ENCODE data around the gene BANF1. TPM values are rescaled to one million over a fixed set of nuclear protein-coding genes. Genes with fewer than 3 reads are reported as not detected.

The BANF1 gene
- total and polyA plus RNA-seq, 9 of the 15 experiments (the other 6 are each of a cell fraction or from before 2014, with no cell fraction given) = 108 to 651 (median 263) TPM

DNA sequence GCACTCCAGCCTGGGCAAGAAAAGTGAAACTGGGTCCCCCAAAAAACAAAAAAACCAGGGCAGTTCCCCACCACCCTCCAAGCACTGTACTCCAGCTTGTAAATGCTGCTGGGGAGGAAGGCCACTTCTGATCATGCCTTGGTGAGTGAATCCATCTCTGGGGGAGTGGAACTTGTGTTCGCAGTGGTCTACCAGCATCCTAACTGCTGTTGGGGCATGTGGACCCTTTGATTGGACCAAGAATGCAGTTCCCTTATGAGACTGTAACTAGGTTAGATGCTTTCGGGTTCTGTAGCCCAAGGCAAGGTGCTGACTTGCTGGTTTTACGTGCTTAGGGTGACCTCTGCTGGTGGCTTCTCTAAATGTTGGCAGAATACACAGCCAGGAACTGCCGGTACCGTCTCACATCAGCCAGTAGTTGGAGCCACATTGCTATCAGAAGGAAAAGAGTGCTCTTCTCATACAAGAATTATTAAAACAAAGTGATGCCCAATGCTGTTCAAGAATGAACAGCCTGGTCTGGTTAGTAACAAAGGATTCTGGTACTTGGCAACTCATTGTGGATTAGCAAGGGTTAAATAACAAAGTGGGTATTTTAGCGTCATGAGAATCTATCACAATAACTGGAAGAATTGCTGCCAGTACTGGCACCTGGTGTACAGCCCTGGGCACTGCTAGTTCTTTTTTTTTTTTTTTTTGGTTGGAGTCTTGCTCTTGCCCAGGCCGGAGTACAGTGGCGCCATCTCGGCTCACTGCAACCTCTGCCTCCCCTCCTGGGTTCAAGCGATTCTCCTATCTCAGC is 13.3 kb upstream of the BANF1 start (continued):
- TF ChIP-seq, protein P1, sequence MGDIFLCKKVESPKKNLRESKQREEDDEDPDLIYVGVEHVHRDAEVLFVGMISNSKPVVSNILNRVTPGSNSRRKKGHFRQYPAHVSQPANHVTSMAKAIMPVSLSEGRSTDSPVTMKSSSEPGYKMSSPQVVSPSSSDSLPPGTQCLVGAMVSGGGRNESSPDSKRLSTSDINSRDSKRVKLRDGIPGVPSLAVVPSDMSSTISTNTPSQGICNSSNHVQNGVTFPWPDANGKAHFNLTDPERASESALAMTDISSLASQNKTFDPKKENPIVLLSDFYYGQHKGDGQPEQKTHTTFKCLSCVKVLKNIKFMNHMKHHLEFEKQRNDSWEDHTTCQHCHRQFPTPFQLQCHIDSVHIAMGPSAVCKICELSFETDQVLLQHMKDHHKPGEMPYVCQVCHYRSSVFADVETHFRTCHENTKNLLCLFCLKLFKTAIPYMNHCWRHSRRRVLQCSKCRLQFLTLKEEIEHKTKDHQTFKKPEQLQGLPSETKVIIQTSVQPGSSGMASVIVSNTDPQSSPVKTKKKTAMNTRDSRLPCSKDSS (IDR thresholded peaks at IDR 0.05; ENCODE audit: low read depth, partially characterized antibody) = no peak
- TF ChIP-seq NR2C1 (IDR thresholded peaks at IDR 0.05) = no peak
- no peak for TF ChIP-seq NR2C1 (tag; IDR thresholded peaks at IDR 0.05)
- peak; percentile 86; the same call in 1 of the 2 replicates for TF ChIP-seq RB1 (IDR thresholded peaks at IDR 0.05; ENCODE audit: low read depth)
- TF ChIP-seq NR2F6 (CRISPR knock-in tag; IDR thresholded peaks at IDR 0.05) = no peak
- TF ChIP-seq, protein P2, sequence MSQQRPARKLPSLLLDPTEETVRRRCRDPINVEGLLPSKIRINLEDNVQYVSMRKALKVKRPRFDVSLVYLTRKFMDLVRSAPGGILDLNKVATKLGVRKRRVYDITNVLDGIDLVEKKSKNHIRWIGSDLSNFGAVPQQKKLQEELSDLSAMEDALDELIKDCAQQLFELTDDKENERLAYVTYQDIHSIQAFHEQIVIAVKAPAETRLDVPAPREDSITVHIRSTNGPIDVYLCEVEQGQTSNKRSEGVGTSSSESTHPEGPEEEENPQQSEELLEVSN (IDR thresholded peaks at IDR 0.05; ENCODE audit: borderline replicate concordance in 1 of 2, extremely low read depth in 1 of 2, insufficient read depth in 1 of 2, insufficient read length in 1 of 2, low read depth in 1 of 2, low read length in 1 of 2, poor library complexity in 1 of 2, severe bottlenecking in 1 of 2) = no peak
- TF ChIP-seq, protein P3, sequence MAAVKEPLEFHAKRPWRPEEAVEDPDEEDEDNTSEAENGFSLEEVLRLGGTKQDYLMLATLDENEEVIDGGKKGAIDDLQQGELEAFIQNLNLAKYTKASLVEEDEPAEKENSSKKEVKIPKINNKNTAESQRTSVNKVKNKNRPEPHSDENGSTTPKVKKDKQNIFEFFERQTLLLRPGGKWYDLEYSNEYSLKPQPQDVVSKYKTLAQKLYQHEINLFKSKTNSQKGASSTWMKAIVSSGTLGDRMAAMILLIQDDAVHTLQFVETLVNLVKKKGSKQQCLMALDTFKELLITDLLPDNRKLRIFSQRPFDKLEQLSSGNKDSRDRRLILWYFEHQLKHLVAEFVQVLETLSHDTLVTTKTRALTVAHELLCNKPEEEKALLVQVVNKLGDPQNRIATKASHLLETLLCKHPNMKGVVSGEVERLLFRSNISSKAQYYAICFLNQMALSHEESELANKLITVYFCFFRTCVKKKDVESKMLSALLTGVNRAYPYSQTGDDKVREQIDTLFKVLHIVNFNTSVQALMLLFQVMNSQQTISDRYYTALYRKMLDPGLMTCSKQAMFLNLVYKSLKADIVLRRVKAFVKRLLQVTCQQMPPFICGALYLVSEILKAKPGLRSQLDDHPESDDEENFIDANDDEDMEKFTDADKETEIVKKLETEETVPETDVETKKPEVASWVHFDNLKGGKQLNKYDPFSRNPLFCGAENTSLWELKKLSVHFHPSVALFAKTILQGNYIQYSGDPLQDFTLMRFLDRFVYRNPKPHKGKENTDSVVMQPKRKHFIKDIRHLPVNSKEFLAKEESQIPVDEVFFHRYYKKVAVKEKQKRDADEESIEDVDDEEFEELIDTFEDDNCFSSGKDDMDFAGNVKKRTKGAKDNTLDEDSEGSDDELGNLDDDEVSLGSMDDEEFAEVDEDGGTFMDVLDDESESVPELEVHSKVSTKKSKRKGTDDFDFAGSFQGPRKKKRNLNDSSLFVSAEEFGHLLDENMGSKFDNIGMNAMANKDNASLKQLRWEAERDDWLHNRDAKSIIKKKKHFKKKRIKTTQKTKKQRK (IDR thresholded peaks at IDR 0.05; ENCODE audit: borderline replicate concordance, low read depth, low read length) = no peak
- TF ChIP-seq KAT7 (CRISPR knock-in tag; IDR thresholded peaks at IDR 0.05; ENCODE audit: borderline replicate concordance) = no peak
- TF ChIP-seq CBX3 (IDR thresholded peaks at IDR 0.05; ENCODE audit: borderline replicate concordance in 1 of 2, low read length in 2 of 2) = peak in 1 of 2 experiments; percentile 92; a peak in 1 of 3 replicates
- no peak for TF ChIP-seq RHOXF2B (CRISPR knock-in tag; conservative IDR thresholded peaks at IDR 0.05)
- TF ChIP-seq SETDB1 (IDR thresholded peaks at IDR 0.05; ENCODE audit: low read length) = no peak
- TF ChIP-seq OTX1 (CRISPR knock-in tag; IDR thresholded peaks at IDR 0.05) = no peak
